ENCODE results near the gene HRH3.

Gene HRH3

DNA sequence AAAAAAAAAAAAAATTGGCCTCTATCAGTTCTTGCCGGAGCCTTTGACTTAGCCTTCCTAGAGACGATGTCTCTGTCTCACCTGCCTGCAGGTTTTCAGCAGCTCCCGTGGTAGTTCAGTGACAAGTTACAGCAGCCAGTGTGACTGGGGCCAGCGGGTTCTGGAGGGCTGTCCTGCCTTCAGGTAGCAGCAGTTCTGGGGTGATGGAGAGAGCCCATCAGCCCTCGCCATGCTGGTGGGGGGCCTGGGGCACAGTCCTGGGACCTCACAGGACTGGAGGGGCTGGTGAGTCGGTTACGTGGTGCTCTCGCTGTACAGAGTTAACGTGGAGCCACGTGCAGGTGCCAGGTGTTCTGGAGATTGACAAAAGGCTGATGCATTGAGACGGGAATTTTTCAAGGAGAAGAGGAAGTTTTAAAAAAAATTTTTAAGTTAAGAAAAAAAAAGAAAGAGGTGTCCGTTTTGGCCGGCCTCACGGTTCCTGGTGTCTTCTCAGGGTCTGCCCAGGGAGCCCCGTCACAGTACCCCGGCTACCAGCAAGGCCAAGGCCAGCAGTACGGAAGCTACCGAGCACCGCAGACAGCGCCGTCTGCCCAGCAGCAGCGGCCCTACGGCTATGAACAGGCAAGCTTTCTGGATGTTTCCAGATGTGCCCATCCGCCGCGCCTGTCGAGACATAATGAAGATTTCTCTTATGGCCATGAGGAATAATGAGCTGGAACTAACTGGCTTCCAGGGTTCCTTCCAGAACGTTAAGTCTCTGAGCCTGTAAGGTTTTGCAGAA, 45.9 kb downstream of the HRH3 start:
- DNase-seq, result no peak

DNA sequence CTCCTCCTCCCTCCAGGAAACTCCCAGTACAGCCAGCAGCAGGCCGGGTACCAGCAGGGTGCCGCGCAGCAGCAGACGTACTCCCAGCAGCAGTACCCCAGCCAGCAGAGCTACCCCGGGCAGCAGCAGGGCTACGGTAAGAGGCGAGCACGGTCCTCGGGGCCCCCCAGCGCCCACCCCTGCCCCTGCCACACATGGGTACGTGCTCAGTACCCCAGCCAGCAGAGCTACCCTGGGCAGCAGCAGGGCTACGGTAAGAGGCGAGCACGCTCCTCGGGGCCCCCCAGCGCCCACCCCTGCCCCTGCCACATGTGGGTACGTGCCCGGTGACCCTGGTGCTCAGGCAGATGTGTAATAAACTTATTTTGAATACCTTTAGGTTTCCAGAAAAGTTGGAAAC, 47.4 kb downstream of the HRH3 start:
- no peak for DNase-seq

DNA sequence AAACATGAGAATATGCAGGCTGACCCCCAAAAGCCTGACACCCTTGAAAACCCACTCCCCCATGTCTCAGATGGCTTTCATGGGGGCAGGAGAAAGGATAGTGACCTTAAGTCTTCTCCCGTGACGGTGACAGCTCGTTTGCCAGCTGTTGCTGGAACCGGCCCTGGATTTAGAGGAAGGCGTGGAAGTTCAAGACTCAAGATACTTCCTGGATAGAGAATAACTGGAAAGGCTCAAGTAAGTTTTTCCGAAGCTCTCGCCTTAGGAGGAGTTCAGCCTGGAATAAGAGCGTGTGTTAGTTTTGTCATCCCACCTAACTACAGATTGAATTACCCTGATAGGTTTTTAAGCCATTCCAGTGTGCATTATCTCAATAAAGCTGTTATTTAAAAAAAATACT, 48.8 kb downstream of the HRH3 start:
- DNase-seq, result no peak

DNA sequence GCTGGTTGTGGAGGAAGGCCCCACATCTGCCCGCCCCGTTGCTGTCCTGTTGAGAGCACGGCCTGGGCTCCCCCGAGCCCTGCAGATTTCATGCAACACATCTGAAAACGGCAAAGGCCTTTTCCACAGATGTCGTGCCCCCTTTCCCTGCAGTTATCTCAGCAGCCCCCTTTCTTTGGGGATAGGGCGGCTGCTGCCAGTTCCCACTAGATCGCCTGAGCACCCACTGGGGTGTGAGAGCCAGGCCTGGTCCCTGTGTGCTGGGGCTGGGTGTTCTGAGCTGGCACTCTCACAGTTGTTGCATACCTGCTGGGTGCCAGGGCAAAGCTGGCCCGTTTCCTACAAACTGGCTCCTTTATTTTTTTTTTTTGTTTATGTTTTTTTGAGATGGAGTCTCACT, 49.5 kb downstream of the HRH3 start:
- no peak for DNase-seq

DNA sequence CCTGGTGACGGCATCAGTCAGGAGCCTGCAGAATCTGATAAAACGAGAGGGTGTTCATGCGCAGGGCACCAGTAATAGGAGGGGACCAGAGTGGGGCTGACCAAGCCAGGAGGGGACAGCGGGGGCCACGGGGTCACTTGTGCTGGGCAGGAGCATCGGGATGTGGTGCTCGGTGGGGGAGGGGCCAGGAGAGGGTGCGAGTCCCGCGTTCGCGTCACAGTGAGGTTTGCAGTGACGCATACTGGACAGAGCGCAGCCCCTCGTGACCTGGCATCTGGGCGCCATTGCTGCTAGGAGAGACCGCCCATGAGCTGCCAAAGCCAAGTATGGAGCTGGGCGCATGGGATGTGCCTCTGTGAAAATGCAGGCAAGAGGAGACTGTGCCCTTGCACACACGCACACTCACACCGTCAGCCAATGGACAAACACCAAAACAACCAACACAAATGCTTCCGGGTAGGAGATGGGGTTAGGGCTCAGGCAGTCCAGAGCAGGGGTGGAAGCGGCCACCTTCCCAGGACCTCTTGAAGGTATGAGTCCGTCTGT, 51.1 kb downstream of the HRH3 start:
- DNase-seq, result no peak

DNA sequence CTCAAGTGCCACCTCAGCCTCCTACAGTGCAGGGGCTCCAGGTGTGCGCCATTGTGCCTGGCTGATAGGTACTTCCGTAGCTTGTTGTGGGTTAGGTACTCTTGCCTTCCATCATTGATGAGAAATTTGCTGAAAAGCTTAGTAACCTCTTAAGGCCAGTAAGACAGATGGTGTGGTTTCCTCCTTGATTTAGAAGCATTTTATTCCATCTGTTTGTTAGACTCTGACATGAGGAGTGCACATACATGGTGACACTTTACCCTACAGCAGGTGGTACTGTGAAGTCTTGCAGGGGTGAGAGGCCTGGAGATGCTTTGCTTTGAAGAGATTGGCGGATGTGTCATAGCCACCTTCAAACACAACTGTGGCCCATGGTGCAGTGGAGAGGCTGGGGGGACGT, 52.0 kb downstream of the HRH3 start:
- DNase-seq, result no peak

DNA sequence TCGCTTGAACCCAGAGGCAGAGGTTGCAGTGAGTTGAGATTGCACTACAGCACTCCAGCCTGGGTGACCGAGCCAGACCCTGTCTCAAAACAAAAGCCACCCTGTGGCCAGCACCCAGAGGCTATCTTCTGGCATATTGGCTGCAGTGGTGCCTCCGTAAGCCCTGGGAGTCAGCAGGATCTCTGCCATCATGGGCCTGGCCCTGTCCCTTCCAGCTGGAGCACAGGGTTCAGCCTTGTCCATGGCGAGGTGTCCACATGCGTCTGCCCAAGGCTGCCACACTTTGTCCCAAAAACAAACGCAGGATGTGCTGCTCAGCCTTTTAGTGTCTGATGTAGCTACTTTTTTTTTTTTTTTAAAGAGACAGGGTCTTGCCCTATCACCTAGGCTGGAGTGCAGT, 52.6 kb downstream of the HRH3 start:
- DNase-seq, result no peak

DNA sequence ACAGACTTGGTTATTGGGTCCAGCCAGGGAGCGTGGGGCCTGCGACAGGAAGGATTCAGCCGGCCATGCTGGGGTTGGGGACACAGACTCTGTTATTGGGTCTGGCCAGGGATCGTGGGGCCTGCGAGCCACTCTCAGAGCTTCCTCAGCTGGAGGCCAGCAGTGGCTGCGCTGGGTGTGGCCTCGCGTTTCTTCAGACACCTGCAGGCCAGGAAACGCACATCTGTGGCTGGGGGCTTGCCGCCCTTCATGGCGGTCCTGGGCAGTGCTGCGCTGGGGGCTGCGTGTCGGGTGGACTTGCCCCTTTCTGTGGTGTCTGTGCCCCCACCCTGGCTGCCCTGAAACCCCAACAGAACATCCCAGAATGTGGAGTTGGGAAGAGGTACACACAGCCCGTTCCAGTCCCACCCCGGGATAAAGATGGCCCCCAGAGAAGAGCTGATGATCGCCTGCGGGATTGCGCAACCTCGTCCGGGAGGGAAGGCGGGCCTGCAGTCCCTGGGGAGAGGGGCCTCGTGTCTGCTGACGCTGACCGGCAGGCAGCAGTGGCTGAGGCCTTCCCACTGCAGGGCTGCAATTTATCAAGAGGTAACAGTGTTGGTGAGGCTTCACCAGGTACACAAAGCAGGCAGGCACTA, 54.2 kb downstream of the HRH3 start:
- DNase-seq, result no peak
